Stimulated activated CD4-positive, alpha-beta T cell treated with anti-CD3 and anti-CD28 coated beads, Interleukin-1b, Interleukin-23, amount 100 ng/mL, for 24 hours (primary cell): ENCODE data around the gene BRD2.

Experiments used
- DNase-seq, 4 experiments: peaks; one replicate each; pipeline ENCODE4 v3.0.0-alpha.2; 2020; ENCODE audit warnings: low read depth in 4 of 4, low spot score in 1 of 4

The BRD2 gene

DNA sequence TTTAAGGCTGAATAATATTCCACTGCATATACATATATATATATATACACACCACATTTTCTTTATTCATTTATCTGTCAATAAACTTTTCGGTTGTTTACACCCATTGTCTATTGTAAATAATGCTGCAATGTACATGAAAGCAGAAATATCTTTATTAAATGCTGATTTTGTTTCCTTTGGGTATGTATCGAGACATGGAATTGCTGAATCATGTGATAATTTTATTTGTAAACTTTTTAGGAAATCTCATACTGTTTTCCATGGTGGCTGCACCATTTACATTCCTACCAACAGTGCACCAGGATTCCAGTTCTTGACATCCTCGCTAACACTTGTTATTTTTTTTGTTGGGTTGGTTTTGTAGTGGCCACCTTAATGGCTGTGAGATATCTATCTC is 55.1 kb downstream of the BRD2 start:
- no peak for DNase-seq

DNA sequence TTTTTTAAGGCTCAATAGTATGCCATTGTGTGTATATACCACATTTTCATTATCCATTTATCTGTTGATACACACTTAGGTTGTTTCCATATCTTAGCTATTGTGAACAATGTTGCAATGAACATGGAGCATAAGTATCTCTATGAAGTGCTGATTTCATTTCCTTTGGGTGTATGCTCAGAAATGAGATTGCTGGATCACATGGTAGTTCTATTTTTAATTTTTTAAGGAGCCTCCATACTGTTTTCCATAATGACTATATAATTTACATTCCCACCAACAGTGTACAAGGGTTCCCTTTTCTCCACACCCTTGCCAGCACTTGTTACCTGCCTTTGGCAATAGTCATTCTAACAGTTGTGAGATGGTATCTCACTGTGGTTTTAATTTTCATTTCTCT is 56.1 kb downstream of the BRD2 start:
- DNase-seq = no peak

DNA sequence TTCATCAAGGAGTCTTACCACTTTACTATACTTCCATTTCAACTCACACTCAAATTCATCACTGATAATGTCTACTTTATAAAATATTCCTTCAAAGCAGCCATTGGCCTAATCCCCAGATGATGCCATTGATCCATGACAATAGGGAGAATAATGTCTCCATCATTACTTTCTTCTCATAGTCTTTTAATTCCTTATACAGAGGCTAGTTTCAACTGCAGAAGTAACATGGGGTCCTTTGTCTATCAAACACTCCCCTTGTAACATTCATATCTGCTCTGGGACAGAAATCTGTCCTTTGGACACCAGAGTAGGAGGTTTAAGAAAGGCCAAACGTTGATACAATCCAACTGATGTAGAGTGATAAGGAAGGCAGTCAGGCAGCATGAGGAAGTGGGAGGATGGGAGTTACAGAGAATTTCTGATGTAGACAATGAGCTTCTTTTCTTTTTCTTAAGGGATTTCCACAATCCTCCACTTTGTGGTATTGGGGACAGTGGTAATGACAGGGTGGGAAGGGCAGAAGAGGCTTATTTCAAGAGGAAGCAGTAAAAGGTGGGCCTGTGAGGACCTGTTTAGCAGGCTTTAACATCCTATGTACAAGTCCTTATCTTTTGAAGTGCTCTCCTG is 59.9 kb downstream of the BRD2 start:
- no peak for DNase-seq

DNA sequence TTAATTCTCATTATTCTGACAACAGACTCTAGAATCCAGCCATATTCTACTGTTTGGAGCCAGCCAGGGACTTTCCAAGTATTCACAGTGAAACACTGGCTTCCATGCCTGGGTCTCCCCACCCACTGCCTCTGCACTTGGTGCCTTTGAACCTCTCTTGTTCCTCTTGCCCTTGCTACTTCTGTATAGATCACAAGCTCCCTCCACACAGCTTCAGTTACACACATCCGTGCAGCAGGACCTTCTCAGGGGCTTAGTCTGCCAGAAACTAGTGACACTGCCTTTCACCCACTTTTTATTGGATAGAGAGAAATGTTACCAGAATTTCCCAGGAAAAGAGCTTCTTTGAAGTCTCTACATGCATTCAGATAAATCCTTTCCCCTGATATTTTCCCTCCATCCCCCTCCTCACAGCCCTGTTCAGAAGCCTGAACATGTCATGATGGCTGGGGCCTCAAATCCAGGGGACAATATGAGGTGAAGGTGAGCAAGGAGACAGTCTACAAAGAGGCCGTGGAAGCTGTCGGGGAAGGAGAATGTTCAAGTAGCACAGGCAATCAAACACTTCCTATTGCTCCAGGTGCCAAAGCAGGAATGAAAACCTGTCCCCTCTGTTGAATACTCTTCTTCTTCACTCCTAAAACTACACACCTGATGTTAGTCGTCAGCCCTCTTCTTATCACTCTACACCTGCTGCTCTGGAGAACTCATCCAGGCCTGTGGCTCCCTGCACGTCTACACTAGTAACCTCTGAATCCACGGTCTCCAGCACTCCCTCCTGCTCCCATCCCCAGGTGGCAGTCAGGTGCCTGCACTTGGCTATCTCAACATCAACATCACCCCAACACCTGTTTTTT is 61.2 kb downstream of the BRD2 start:
- no peak for DNase-seq

DNA sequence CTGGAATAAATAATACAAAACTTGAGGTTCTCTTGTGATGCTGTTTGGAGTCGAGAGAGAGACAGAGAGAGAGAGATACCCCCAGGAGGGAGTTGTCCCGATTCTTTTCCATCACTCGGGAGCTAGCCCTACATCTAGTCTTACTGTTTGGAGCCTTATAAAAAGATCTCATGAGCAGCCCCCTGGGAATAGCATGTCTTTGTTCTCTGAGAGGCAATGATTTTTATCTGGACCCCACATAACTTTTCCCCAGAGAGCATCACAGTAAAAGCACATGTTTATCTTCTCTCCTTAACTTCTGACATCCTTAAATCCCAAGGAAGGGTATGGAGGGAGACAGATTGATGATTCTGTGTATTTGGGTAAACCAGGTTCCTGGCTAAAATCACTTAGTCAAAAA is 61.9 kb downstream of the BRD2 start:
- no peak for DNase-seq
